ENCODE results near the gene NARS2.
A peak's percentile ranks its signal among the peaks of the same experiment; 100 is the strongest.

Gene NARS2

GRCh38 chr11:78432058-78432515 lies 142.6 kb downstream of the NARS2 start:
- no peak for DNase-seq (ENCODE audit: low spot score)

- no peak for DNase-seq (ENCODE audit: low spot score)
Observed at GRCh38 chr11:78429660-78430059, 145.0 kb downstream of the NARS2 start.

GRCh38 chr11:78429209-78429608 lies 145.5 kb downstream of the NARS2 start:
- DNase-seq (ENCODE audit: low spot score), result no peak

- no peak for DNase-seq (ENCODE audit: low spot score)
Observed at GRCh38 chr11:78428773-78429172, 145.9 kb downstream of the NARS2 start.

- no peak for DNase-seq (ENCODE audit: low spot score)
Observed at GRCh38 chr11:78428266-78428636, 146.4 kb downstream of the NARS2 start.

GRCh38 chr11:78427615-78428265 lies 146.9 kb downstream of the NARS2 start:
- no peak for DNase-seq (ENCODE audit: low spot score)

GRCh38 chr11:78426845-78427244 lies 147.8 kb downstream of the NARS2 start:
- no peak for DNase-seq (ENCODE audit: low spot score)

GRCh38 chr11:78425399-78426070 lies 149.1 kb downstream of the NARS2 start:
- no peak for DNase-seq (ENCODE audit: low spot score)

GRCh38 chr11:78424334-78425270 lies 150.1 kb downstream of the NARS2 start:
- DNase-seq (ENCODE audit: low spot score), result no peak

GRCh38 chr11:78423241-78423640 lies 151.4 kb downstream of the NARS2 start:
- no peak for DNase-seq (ENCODE audit: low spot score)

GRCh38 chr11:78420796-78421209 lies 153.9 kb downstream of the NARS2 start:
- peak; percentile 21 for DNase-seq (ENCODE audit: low spot score)

GRCh38 chr11:78420255-78420764 lies 154.4 kb downstream of the NARS2 start:
- peak; percentile 66 for DNase-seq (ENCODE audit: low spot score)

- peak; percentile 84 for DNase-seq (ENCODE audit: low spot score)
Observed at GRCh38 chr11:78419327-78419726, 155.3 kb downstream of the NARS2 start.

GRCh38 chr11:78418584-78419211 lies 156.0 kb downstream of the NARS2 start:
- no peak for DNase-seq (ENCODE audit: low spot score)

- peak; percentile 92 for DNase-seq (ENCODE audit: low spot score)
Observed at GRCh38 chr11:78417888-78418583, 156.6 kb downstream of the NARS2 start.

GRCh38 chr11:78417175-78417887 lies 157.3 kb downstream of the NARS2 start, which contains the start of gene GAB2:
GAB2 (minus strand) TSS chr11:78417820; CDS start chr11:78417720, 100 bp downstream.
- DNase-seq (ENCODE audit: low spot score), result no peak

GRCh38 chr11:78416285-78417174 lies 158.1 kb downstream of the NARS2 start:
- peak; percentile 83 for DNase-seq (ENCODE audit: low spot score)

GRCh38 chr11:78415338-78415737 lies 159.3 kb downstream of the NARS2 start:
- no peak for DNase-seq (ENCODE audit: low spot score)

- peak; percentile 29 for DNase-seq (ENCODE audit: low spot score)
Observed at GRCh38 chr11:78414321-78415051, 160.2 kb downstream of the NARS2 start.
